PC-3 (cell line): ENCODE data around the gene PPM1D.

Experiments
- CTCF ChIP-seq: fragments of 300-600 bp; sonication (generic); conservative IDR thresholded peaks from 2 replicates; pipeline ENCODE4 v1.5.1; 2017; ENCODE audit warnings: antibody characterized with exemption, low read depth, mild to moderate bottlenecking, low read length
- EZH2 ChIP-seq: fragments of 300-600 bp; sonication (generic); IDR thresholded peaks from one replicate; pipeline ENCODE4 v1.6.1; 2017; ENCODE audit warnings: antibody characterized with exemption, mild to moderate bottlenecking, low read length; ENCODE audit not compliant: unreplicated experiment
- EZH2phosphoT487 ChIP-seq: fragments of 300-600 bp; sonication (generic); IDR thresholded peaks from 2 replicates; pipeline ENCODE4 v1.6.1; 2018; ENCODE audit warnings: mild to moderate bottlenecking, antibody characterized with exemption, low read length, borderline replicate concordance

GRCh38 chr17:60598001-60598736 lies 1.8 kb upstream of the PPM1D start:
- no peak for TF ChIP-seq CTCF
- TF ChIP-seq EZH2phosphoT487, result no peak
- TF ChIP-seq EZH2, result no peak
